SJSA1 (cell line): ENCODE measurements around the gene DUSP5. TPM values are rescaled to one million over a fixed set of nuclear protein-coding genes. Genes with fewer than 3 reads are reported as not detected.

Source experiments
- total RNA-seq: library from RNA; depleted of rRNA; stranded (reverse); fragments of >200 nt; shearing (Covaris generic); gene quantifications from 2 replicates; pipeline ENCODE4 v1.2.3, GENCODE V29; 2014; rRNA removed

The DUSP5 gene
- total RNA-seq, 1 experiment from 2014 or later, result 12.9 TPM

Other genes starting within 250 kb of the DUSP5 start
- gene SMNDC1, start 193.0 kb upstream of the DUSP5 start, total RNA-seq, result 4.0 and 6.6 TPM in 2 replicates
- gene SMC3, start 69.8 kb downstream of the DUSP5 start, total RNA-seq, result 65.0 and 69.5 TPM in 2 replicates
- 16.5 and 17.0 TPM in 2 replicates for gene RBM20, start 146.4 kb downstream of the DUSP5 start, total RNA-seq